DOHH2 (cell line): ENCODE data around the gene EMB.
"Not testable (repeated sequence)": the region's sequence is repeated elsewhere in the genome, so short reads cannot be mapped to it uniquely, and the experiment has no call there.

Experiments used
- H3F3A ChIP-seq: fragments of 200-600 bp; sonication (generic), shearing (Covaris generic); 2 replicates; pipeline ENCODE4 v1.6.0; 2016; ENCODE audit warnings: antibody characterized with exemption, mild to moderate bottlenecking; ENCODE audit not compliant: control insufficient read depth, insufficient read depth
- H3K27ac ChIP-seq: fragments of 200-600 bp; sonication (generic); 2 replicates; pipeline ENCODE4 v1.5.1; 2014; ENCODE audit warnings: low read depth, mild to moderate bottlenecking, low read length, moderate library complexity
- H3K27me3 ChIP-seq: fragments of 200-600 bp; sonication (generic); 2 replicates; pipeline ENCODE4 v1.6.1; 2014; ENCODE audit warnings: mild to moderate bottlenecking, low read length, mixed read lengths; ENCODE audit not compliant: control insufficient read depth
- H3K36me3 ChIP-seq: fragments of 200-600 bp; sonication (generic); 2 replicates; pipeline ENCODE4 v1.6.1; 2014; ENCODE audit warnings: mild to moderate bottlenecking, low read length, moderate library complexity, mixed read lengths; ENCODE audit not compliant: control insufficient read depth
- H3K4me1 ChIP-seq: fragments of 200-600 bp; sonication (generic); 2 replicates; pipeline ENCODE4 v1.6.1; 2014; ENCODE audit warnings: mild to moderate bottlenecking, low read length, mixed read lengths; ENCODE audit not compliant: control insufficient read depth
- H3K4me2 ChIP-seq: fragments of 200-600 bp; sonication (generic); 2 replicates; pipeline ENCODE4 v1.6.0; 2014; ENCODE audit warnings: mild to moderate bottlenecking, low read length, moderate library complexity
- H3K4me3 ChIP-seq: fragments of 200-600 bp; sonication (generic); 2 replicates; pipeline ENCODE4 v1.5.1; 2014; ENCODE audit warnings: mild to moderate bottlenecking, low read length, mixed read lengths
- H3K79me2 ChIP-seq: fragments of 200-600 bp; sonication (generic); 2 replicates; pipeline ENCODE4 v1.6.1; 2014; ENCODE audit warnings: mild to moderate bottlenecking, low read length, mixed read lengths; ENCODE audit not compliant: control insufficient read depth
- H3K9me2 ChIP-seq: fragments of 200-600 bp; sonication (generic); replicated peaks from 2 replicates; pipeline ENCODE4 v1.6.1; 2014; ENCODE audit warnings: mild to moderate bottlenecking, low read length, mixed read lengths; ENCODE audit not compliant: control insufficient read depth
- H3K9me3 ChIP-seq: fragments of 200-600 bp; sonication (generic); 2 replicates; pipeline ENCODE4 v1.6.1; 2014; ENCODE audit warnings: antibody characterized with exemption, low read length, mixed read lengths; ENCODE audit not compliant: control insufficient read depth, insufficient read depth
- H4K20me1 ChIP-seq: fragments of 200-600 bp; sonication (generic); 2 replicates; pipeline ENCODE4 v1.6.0; 2014; ENCODE audit warnings: low read depth, mild to moderate bottlenecking, antibody characterized with exemption, low read length, moderate library complexity; ENCODE audit not compliant: control insufficient read depth, insufficient read depth
- CTCF ChIP-seq: fragments of 200-600 bp; sonication (generic); IDR thresholded peaks from one replicate; pipeline ENCODE4 v1.5.1; 2014; ENCODE audit warnings: antibody characterized with exemption, mild to moderate bottlenecking, low read depth, low read length; ENCODE audit not compliant: poor library complexity, severe bottlenecking
- EZH2phosphoT487 ChIP-seq: fragments of 200-600 bp; sonication (generic); IDR thresholded peaks from 2 replicates; pipeline ENCODE4 v1.6.1; 2017; ENCODE audit warnings: borderline replicate concordance, mild to moderate bottlenecking, antibody characterized with exemption, low read length, moderate library complexity, mixed read lengths

Gene EMB

GRCh38 chr5:50441493-50441955 is 436 bp upstream of the EMB start:
- Histone ChIP-seq H3K9me3 (peaks cover 2% of the 10 kb centered on the region; the same call in 1 of the 2 replicates), H3K27ac (peak overlapping the region; percentile 94), H4K20me1 (no peaks in the 10 kb centered on the region), H3K4me2 (peak overlapping the region; percentile 82), H3K27me3 (no peaks in the 10 kb centered on the region), H3K4me1 (peaks cover 65% of the 10 kb centered on the region), H3K36me3 (peaks cover 32% of the 10 kb centered on the region), H3K79me2 (peaks cover 66% of the 10 kb centered on the region), H3K9me2 (no peaks in the 10 kb centered on the region), H3F3A (peaks cover 18% of the 10 kb centered on the region; the same call in 1 of the 2 replicates), H3K4me3 (peak overlapping the region; percentile 89)
- no peak for TF ChIP-seq CTCF
- no peak for TF ChIP-seq EZH2phosphoT487

- H3K9me3 ChIP-seq: no peaks in the 10 kb centered on the region
- H4K20me1 ChIP-seq: no peaks in the 10 kb centered on the region
- H3K9me2 ChIP-seq: no peaks in the 10 kb centered on the region
- H3K79me2 ChIP-seq: peaks cover 89% of the 10 kb centered on the region
- peaks cover 65% of the 10 kb centered on the region for H3K4me1 ChIP-seq
- peak overlapping the region; percentile 82 for H3K4me2 ChIP-seq
- peak overlapping the region; percentile 94 for H3K27ac ChIP-seq
- H3K36me3 ChIP-seq: peaks cover 52% of the 10 kb centered on the region
- no peaks in the 10 kb centered on the region for H3K27me3 ChIP-seq
- H3F3A ChIP-seq: peaks cover 10% of the 10 kb centered on the region; the same call in 1 of the 2 replicates
- TF ChIP-seq EZH2phosphoT487 (no peak), CTCF (no peak)
- H3K4me3 ChIP-seq: peak overlapping the region; percentile 89
Measured at GRCh38 chr5:50439221-50439620, 1.9 kb downstream of the EMB start.

- not testable (repeated sequence) for H4K20me1 ChIP-seq, H3K27ac ChIP-seq, H3K27me3 ChIP-seq, H3K9me2 ChIP-seq, H3K9me3 ChIP-seq, H3F3A ChIP-seq
- Histone ChIP-seq H3K4me3 (peak overlapping the region; percentile 89), H3K36me3 (peaks cover 59% of the 10 kb centered on the region), H3K79me2 (peaks cover 100% of the 10 kb centered on the region), H3K4me2 (peak overlapping the region; percentile 82), H3K4me1 (peaks cover 65% of the 10 kb centered on the region)
Measured at GRCh38 chr5:50438060-50438459, 3.0 kb downstream of the EMB start.

GRCh38 chr5:50435168-50435567 is 5.9 kb downstream of the EMB start:
- Histone ChIP-seq H3K4me1 (peaks cover 81% of the 10 kb centered on the region), H3K79me2 (peaks cover 100% of the 10 kb centered on the region), H3K27me3 (no peaks in the 10 kb centered on the region), H3K9me3 (no peaks in the 10 kb centered on the region), H3K36me3 (peaks cover 68% of the 10 kb centered on the region), H3K4me3 (peak overlapping the region; percentile 58), H3K9me2 (no peaks in the 10 kb centered on the region), H4K20me1 (no peaks in the 10 kb centered on the region), H3F3A (peaks cover 9% of the 10 kb centered on the region; the same call in 1 of the 2 replicates), H3K27ac (peak overlapping the region; percentile 34), H3K4me2 (peak overlapping the region; percentile 79)
- no peak for TF ChIP-seq EZH2phosphoT487
- no peak for TF ChIP-seq CTCF

- Histone ChIP-seq H3K79me2 (peaks cover 99% of the 10 kb centered on the region), H3K27ac (peak overlapping the region; percentile 63), H3K36me3 (peaks cover 74% of the 10 kb centered on the region), H3K4me3 (peak overlapping the region; percentile 58), H3K4me2 (peak overlapping the region; percentile 79), H3K4me1 (peaks cover 85% of the 10 kb centered on the region)
- not testable (repeated sequence) for H3K27me3 ChIP-seq, H3F3A ChIP-seq, H3K9me3 ChIP-seq, H3K9me2 ChIP-seq, H4K20me1 ChIP-seq
Measured at GRCh38 chr5:50431133-50431904, 9.8 kb downstream of the EMB start.
